Ascending aorta (tissue), 2 donors: Measurements from ENCODE around the gene OR13J1. TPM values are rescaled to one million over a fixed set of nuclear protein-coding genes. Genes with fewer than 3 reads are reported as not detected.
A peak's percentile ranks its signal among the peaks of the same experiment; 100 is the strongest.

Source experiments
- DNase-seq, 2 donors: peaks; one replicate each; pipeline ENCODE4 v3.0.0-alpha.2; 2019; ENCODE audit warnings: low spot score in 2 of 2
- H3K27ac ChIP-seq, 2 donors: fragments of 200-600 bp; sonication (generic); one replicate each; pipeline ENCODE4 v1.5.1; 2016 to 2017; ENCODE audit warnings: mild to moderate bottlenecking in 1 of 2
- H3K27me3 ChIP-seq: fragments of 200-600 bp; sonication (generic); one replicate; pipeline ENCODE4 v1.5.1; 2017
- H3K36me3 ChIP-seq, 2 donors: fragments of 200-600 bp; sonication (generic); one replicate each; pipeline ENCODE4 v1.5.1; 2016
- H3K4me1 ChIP-seq, 2 donors: fragments of 200-600 bp; sonication (generic); one replicate each; pipeline ENCODE4 v1.5.1; 2016 to 2017; ENCODE audit warnings: mild to moderate bottlenecking in 1 of 2
- H3K4me3 ChIP-seq, 2 donors: fragments of 200-600 bp; sonication (generic); one replicate each; pipeline ENCODE4 v1.5.1; 2016 to 2017; ENCODE audit warnings: mild to moderate bottlenecking in 1 of 2
- H3K9me3 ChIP-seq, 2 donors: fragments of 200-600 bp; sonication (generic); one replicate each; pipeline ENCODE4 v1.5.1; 2016
- CTCF ChIP-seq, 3 experiments: fragments of 200-600 bp in 2 of 3; fragments of 450-650 bp in 1 of 3; sonication (generic) in 2 of 3; IDR thresholded peaks; one replicate each; pipeline ENCODE4 v1.5.1; 2016 to 2019; ENCODE audit warnings: antibody characterized with exemption in 3 of 3, mild to moderate bottlenecking in 1 of 3, moderate library complexity in 1 of 3
- intact Hi-C: fragments of 100-400 bp; cut with DNase I; formaldehyde crosslinking; loops from one replicate; pipeline ENCODE4 v1.15.1; 2023
- total RNA-seq: library from RNA; depleted of rRNA; stranded (reverse); fragments of >200 nt; gene quantifications from one replicate; pipeline ENCODE4 v1.1.0, GENCODE V29; 2016

OR13J1 gene
- total RNA-seq, 1 donor from 2014 or later, result not detected

- Histone ChIP-seq H3K9me3 (no peaks in the 10 kb centered on the region), H3K27ac (peak overlapping the region; percentile 84 to 98), H3K36me3 (no peaks in the 10 kb centered on the region), H3K4me3 (peak overlapping the region; percentile 39 to 41), H3K4me1 (peaks cover 56 to 80% of the 10 kb centered on the region in 2 donors), H3K27me3 (no peaks in the 10 kb centered on the region)
- TF ChIP-seq CTCF (IDR thresholded peaks at IDR 0.05), result no peak
- intact Hi-C loops, result loop anchor here (1.0 to 10.0 kb wide), 5 partner anchors 29 to 412 kb away; partner anchors contain the start of genes CCDC107, CCIN, RMRP and RUSC2
- DNase-seq, result peak in 1 of 2 donors; percentile 87
Measured at GRCh38 chr9:35906923-35907699, 36.9 kb upstream of the OR13J1 start.

GRCh38 chr9:35905912-35906679 lies 35.9 kb upstream of the OR13J1 start, which contains the start of gene HRCT1:
Gene HRCT1, plus strand, starts transcription at chr9:35906202. Its CDS starts 86 bp downstream, at chr9:35906288.
- peak; percentile 62 to 95 for DNase-seq
- intact Hi-C loops, result loop anchor here (1.0 to 10.0 kb wide), 4 partner anchors 119 to 411 kb away; partner anchors contain the start of genes CCDC107, CCIN, RMRP and RUSC2
- TF ChIP-seq CTCF (IDR thresholded peaks at IDR 0.05), result no peak
- no peaks in the 10 kb centered on the region for H3K36me3 ChIP-seq
- H3K4me1 ChIP-seq, result peaks cover 52 to 71% of the 10 kb centered on the region in 2 donors
- peak within 1 kb of the TSS; percentile 39 to 41 for H3K4me3 ChIP-seq
- no peaks in the 10 kb centered on the region for H3K9me3 ChIP-seq
- H3K27me3 ChIP-seq, result no peaks in the 10 kb centered on the region
- H3K27ac ChIP-seq, result peak within 1 kb of the TSS; percentile 84 to 98

- TF ChIP-seq CTCF (IDR thresholded peaks at IDR 0.05), result no peak
- Histone ChIP-seq H3K4me3 (peak overlapping the region in 1 of 2 donors; percentile 39), H3K9me3 (no peaks in the 10 kb centered on the region), H3K27me3 (no peaks in the 10 kb centered on the region), H3K36me3 (no peaks in the 10 kb centered on the region), H3K4me1 (peaks cover 49 to 63% of the 10 kb centered on the region in 2 donors), H3K27ac (peak overlapping the region; percentile 84 to 98)
- intact Hi-C loops, result loop anchor here (10.0 kb wide), 3 partner anchors 250 to 410 kb away; partner anchors contain the start of genes CCDC107, CCIN, RMRP and RUSC2
- DNase-seq, result no peak
Measured at GRCh38 chr9:35905051-35905781, 35.0 kb upstream of the OR13J1 start.

GRCh38 chr9:35904338-35904737 lies 34.1 kb upstream of the OR13J1 start:
- Histone ChIP-seq H3K4me3 (no peak overlapping the region), H3K27ac (peak overlapping the region; percentile 84 to 98), H3K4me1 (peaks cover 40 to 54% of the 10 kb centered on the region in 2 donors), H3K27me3 (no peaks in the 10 kb centered on the region), H3K36me3 (no peaks in the 10 kb centered on the region), H3K9me3 (no peaks in the 10 kb centered on the region)
- intact Hi-C loops, result loop anchor here (10.0 kb wide), 3 partner anchors 250 to 410 kb away; partner anchors contain the start of genes CCDC107, CCIN, RMRP and RUSC2
- no peak for TF ChIP-seq CTCF (IDR thresholded peaks at IDR 0.05)
- DNase-seq, result no peak

- no peak overlapping the region for H3K4me3 ChIP-seq
- H3K36me3 ChIP-seq, result no peaks in the 10 kb centered on the region
- H3K4me1 ChIP-seq, result peaks cover 27 to 41% of the 10 kb centered on the region in 2 donors
- no peaks in the 10 kb centered on the region for H3K27me3 ChIP-seq
- no peak for DNase-seq
- H3K27ac ChIP-seq, result no peak overlapping the region
- H3K9me3 ChIP-seq, result no peaks in the 10 kb centered on the region
- intact Hi-C loops, result loop anchor here (1.0 to 10.0 kb wide), 4 partner anchors 42 to 408 kb away; partner anchors contain the start of genes CCDC107, CCIN, RMRP and RUSC2
- TF ChIP-seq CTCF (IDR thresholded peaks at IDR 0.05), result peak; percentile 59 to 70 (median 69)
Measured at GRCh38 chr9:35903049-35903448, 32.8 kb upstream of the OR13J1 start.
